Stimulated activated memory B cell treated with anti-CD40 and anti-IgM and Interleukin-4, amounts not matched to agents 10 μg/mL and 1 μg/mL and 100 μg/mL, for 72 hours (primary cell): ENCODE data around the gene PTPN13.

Source experiments
- ATAC-seq: fragments of 150-1000 bp; cut with Tn5 transposase; 2 replicates; pipeline ENCODE4 v1.10.0; 2021
- H3K27ac Mint-ChIP-seq: one replicate; pipeline ENCODE4 v1.8.0; 2022; ENCODE audit warnings: mild to moderate bottlenecking, mixed read lengths
- H3K27me3 Mint-ChIP-seq: one replicate; pipeline ENCODE4 v1.8.0; 2022; ENCODE audit warnings: mixed read lengths
- H3K36me3 Mint-ChIP-seq: one replicate; pipeline ENCODE4 v1.8.0; 2022; ENCODE audit warnings: mixed read lengths
- H3K4me1 Mint-ChIP-seq: one replicate; pipeline ENCODE4 v1.8.0; 2022; ENCODE audit warnings: mixed read lengths
- H3K4me3 Mint-ChIP-seq: one replicate; pipeline ENCODE4 v1.8.0; 2022; ENCODE audit warnings: mild to moderate bottlenecking, moderate library complexity, mixed read lengths
- H3K9me3 Mint-ChIP-seq: one replicate; pipeline ENCODE4 v1.8.0; 2022; ENCODE audit warnings: mixed read lengths

Gene PTPN13

GRCh38 chr4:86856896-86857295, 262.8 kb downstream of the PTPN13 start:
- no peaks in the 10 kb centered on the region for H3K9me3 Mint-ChIP-seq
- H3K36me3 Mint-ChIP-seq = no peaks in the 10 kb centered on the region
- no peak overlapping the region for H3K27ac Mint-ChIP-seq
- no peak overlapping the region for H3K4me3 Mint-ChIP-seq
- no peaks in the 10 kb centered on the region for H3K4me1 Mint-ChIP-seq
- no peak for ATAC-seq
- H3K27me3 Mint-ChIP-seq = no peaks in the 10 kb centered on the region

DNA sequence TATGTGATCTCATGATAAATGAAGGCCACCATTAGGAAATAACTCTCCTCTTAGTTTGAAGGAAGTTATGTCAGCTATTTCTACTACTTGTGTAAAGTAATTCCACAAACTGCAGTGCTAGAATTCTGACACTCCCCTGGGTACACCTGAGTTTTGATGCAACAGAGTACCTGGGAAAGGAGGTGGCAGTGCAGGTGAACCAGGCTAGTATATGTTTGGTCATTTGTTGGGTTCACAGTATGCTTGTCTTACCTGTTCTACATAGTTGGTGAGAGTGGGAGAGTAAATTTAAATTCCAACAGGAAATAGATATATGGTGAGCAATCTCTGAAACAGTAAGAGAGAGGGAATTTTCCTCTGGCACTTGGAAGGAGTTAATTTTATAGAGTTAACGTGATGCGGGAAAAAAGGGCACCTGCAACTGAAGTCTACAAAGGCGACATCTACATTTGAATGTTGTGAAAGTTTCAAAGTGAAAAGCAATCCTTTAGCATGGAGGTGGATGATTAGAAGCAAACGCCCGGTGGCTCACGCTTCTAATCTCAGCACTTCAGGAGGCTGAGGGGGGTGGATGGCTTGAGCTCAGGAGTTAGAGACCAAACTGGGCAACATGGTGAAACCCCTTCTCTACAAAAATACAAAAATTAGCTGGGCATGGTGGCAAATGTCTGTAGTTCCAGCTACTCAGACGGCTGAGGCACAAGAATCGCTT, 263.4 kb downstream of the PTPN13 start:
- no peaks in the 10 kb centered on the region for H3K9me3 Mint-ChIP-seq
- ATAC-seq = no peak
- H3K4me3 Mint-ChIP-seq = no peak overlapping the region
- H3K4me1 Mint-ChIP-seq = no peaks in the 10 kb centered on the region
- H3K27me3 Mint-ChIP-seq = no peaks in the 10 kb centered on the region
- H3K36me3 Mint-ChIP-seq = no peaks in the 10 kb centered on the region
- no peak overlapping the region for H3K27ac Mint-ChIP-seq
